ENCODE data around the gene MAML2. TPM values are rescaled to one million over a fixed set of nuclear protein-coding genes. Genes with fewer than 3 reads are reported as not detected.
A peak's percentile ranks its signal among the peaks of the same experiment; 100 is the strongest.

MAML2 gene
- total and polyA plus RNA-seq, 2 of the 13 experiments (the other 11 are each of a cell fraction or from before 2014, with no cell fraction given): 2.3 to 25.9 TPM

- TF ChIP-seq SNAPC4 (CRISPR knock-in tag; IDR thresholded peaks at IDR 0.05) (no peak), NCOA2 (CRISPR knock-in tag; IDR thresholded peaks at IDR 0.05) (peak; percentile 86), ZNF503 (CRISPR knock-in tag; IDR thresholded peaks at IDR 0.05) (no peak), ETV5 (CRISPR knock-in tag; IDR thresholded peaks at IDR 0.05; ENCODE audit: borderline replicate concordance) (peak; percentile 96), ZBTB26 (CRISPR knock-in tag; IDR thresholded peaks at IDR 0.05; ENCODE audit: borderline replicate concordance) (no peak), SOX5 (CRISPR knock-in tag; IDR thresholded peaks at IDR 0.05; ENCODE audit: borderline replicate concordance) (peak; percentile 84), NFIC (IDR thresholded peaks at IDR 0.05; ENCODE audit: low read length) (peak; percentile 73; the same call in 1 of the 2 replicates), ZFP90 (CRISPR knock-in tag; IDR thresholded peaks at IDR 0.05; ENCODE audit: borderline replicate concordance) (no peak), ZNF800 (CRISPR knock-in tag; IDR thresholded peaks at IDR 0.05) (peak; percentile 44; the same call in 1 of the 2 replicates), KMT2A (CRISPR knock-in tag; IDR thresholded peaks at IDR 0.05) (peak; percentile 27; the same call in 1 of the 2 replicates), SKIL (CRISPR knock-in tag; IDR thresholded peaks at IDR 0.05; ENCODE audit: borderline replicate concordance) (no peak), ZNF17 (CRISPR knock-in tag; IDR thresholded peaks at IDR 0.05) (no peak), ASH2L (IDR thresholded peaks at IDR 0.05; ENCODE audit: insufficient read length, low read depth, low read length) (peak; percentile 35), NFE2L1 (CRISPR knock-in tag; IDR thresholded peaks at IDR 0.05; ENCODE audit: borderline replicate concordance) (no peak), GFI1 (CRISPR knock-in tag; IDR thresholded peaks at IDR 0.05; ENCODE audit: borderline replicate concordance) (peak; percentile 73; the same call in 1 of the 2 replicates)
Observed at GRCh38 chr11:96207459-96208449, 135.2 kb downstream of the MAML2 start (continued).
